ENCODE results near the gene ARHGAP12.
"Not testable (repeated sequence)": the region's sequence is repeated elsewhere in the genome, so short reads cannot be mapped to it uniquely, and the experiment has no call there.

Gene ARHGAP12

GRCh38 chr10:31972519-31973041 is 43.9 kb upstream of the ARHGAP12 start:
- TF ChIP-seq CTCF (IDR thresholded peaks at IDR 0.05; ENCODE audit: low read depth, low read length), result no peak
- H3K4me3 ChIP-seq (replicated peaks in 1 of 2; ENCODE audit: low read depth in 2 of 2, low read length in 2 of 2), result no peak overlapping the region
- DNase-seq (ENCODE audit: low read depth in 2 of 2), result no peak

- DNase-seq (ENCODE audit: low read depth in 2 of 2), result peak in 1 of 2 donors; percentile 16
Measured at GRCh38 chr10:31969847-31970246, 41.2 kb upstream of the ARHGAP12 start.

GRCh38 chr10:31963589-31963980 is 35.0 kb upstream of the ARHGAP12 start:
- no peak for TF ChIP-seq CTCF (IDR thresholded peaks at IDR 0.05; ENCODE audit: low read depth, low read length)
- no peak overlapping the region for H3K4me3 ChIP-seq (replicated peaks in 1 of 2; ENCODE audit: low read depth in 2 of 2, low read length in 2 of 2)
- no peak for DNase-seq (ENCODE audit: low read depth in 2 of 2)

More at GRCh38 chr10:31969847-31970246, 41.2 kb upstream of the ARHGAP12 start:
- not testable (repeated sequence) for H3K4me3 ChIP-seq (replicated peaks in 1 of 2; ENCODE audit: low read depth in 2 of 2, low read length in 2 of 2)

- DNase-seq (ENCODE audit: low read depth in 2 of 2), result no peak
- no peak overlapping the region for H3K4me3 ChIP-seq (replicated peaks in 1 of 2; ENCODE audit: low read depth in 2 of 2, low read length in 2 of 2)
- no peak for TF ChIP-seq CTCF (IDR thresholded peaks at IDR 0.05; ENCODE audit: low read depth, low read length)
Measured at GRCh38 chr10:31962826-31963588, 34.4 kb upstream of the ARHGAP12 start.

DNA sequence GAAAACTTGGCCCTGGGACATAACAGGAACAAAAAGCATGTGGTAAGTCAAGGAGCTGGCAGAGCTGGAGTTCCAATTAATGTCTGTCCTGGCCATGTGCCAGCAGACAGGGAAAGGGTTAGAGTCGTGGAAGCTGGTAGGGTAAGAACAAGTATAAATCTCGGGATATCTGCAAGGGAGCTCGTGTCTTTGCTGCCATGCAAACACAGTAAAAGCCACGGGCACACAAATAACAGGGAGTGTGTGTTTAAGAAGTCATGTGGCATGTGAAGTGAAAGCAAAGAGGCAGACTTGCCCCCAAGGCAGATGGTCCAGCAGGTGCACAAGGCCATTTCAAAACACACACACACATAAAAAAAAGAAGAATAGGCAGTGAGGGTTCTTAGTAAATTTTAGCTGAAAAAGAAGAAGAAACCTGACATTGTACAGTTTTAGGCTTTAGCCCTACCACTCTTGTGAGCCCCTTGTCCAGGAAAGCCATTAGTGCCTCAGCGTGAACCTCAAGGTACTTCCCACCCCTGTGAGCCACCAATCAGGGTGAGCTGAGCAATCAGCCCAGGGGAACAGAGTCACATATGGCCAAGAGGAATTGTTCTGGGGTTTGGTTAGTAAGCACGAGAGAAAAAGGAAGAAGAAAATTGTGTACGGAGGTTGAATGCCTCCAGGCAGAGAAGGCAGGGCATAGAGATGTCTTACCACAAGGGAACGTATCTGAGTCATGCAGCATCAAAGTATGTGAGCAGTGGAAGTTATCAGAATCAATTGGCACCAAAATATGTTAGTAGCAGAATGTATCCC is 32.8 kb upstream of the ARHGAP12 start:
- DNase-seq (ENCODE audit: low read depth in 2 of 2), result peak; percentile 20 to 62
- H3K4me3 ChIP-seq (replicated peaks in 1 of 2; ENCODE audit: low read depth in 2 of 2, low read length in 2 of 2), result no peak overlapping the region
- peak; percentile 3 for TF ChIP-seq CTCF (IDR thresholded peaks at IDR 0.05; ENCODE audit: low read depth, low read length)

GRCh38 chr10:31959461-31960173 is 31.0 kb upstream of the ARHGAP12 start:
- no peak overlapping the region for H3K4me3 ChIP-seq (replicated peaks in 1 of 2; ENCODE audit: low read depth in 2 of 2, low read length in 2 of 2)
- DNase-seq (ENCODE audit: low read depth in 2 of 2), result peak in 1 of 2 donors; percentile 35
- no peak for TF ChIP-seq CTCF (IDR thresholded peaks at IDR 0.05; ENCODE audit: low read depth, low read length)

Measured in cardiac fibroblast (primary cell).